NK-92 treated with Interleukin-12 subunit alpha and Interleukin-12 subunit beta, amount 100 ng/mL, for 24 hours (cell line): ENCODE measurements around the gene UVRAG.

Experiments
- DNase-seq: peaks from one replicate; lab custom pipeline; 2025; lab: John Stamatoyannopoulos, UW

UVRAG gene

GRCh38 chr11:75809991-75810390 lies 5.0 kb upstream of the UVRAG start:
- DNase-seq, result no peak

GRCh38 chr11:75810637-75811390 lies 4.2 kb upstream of the UVRAG start:
- no peak for DNase-seq

DNA sequence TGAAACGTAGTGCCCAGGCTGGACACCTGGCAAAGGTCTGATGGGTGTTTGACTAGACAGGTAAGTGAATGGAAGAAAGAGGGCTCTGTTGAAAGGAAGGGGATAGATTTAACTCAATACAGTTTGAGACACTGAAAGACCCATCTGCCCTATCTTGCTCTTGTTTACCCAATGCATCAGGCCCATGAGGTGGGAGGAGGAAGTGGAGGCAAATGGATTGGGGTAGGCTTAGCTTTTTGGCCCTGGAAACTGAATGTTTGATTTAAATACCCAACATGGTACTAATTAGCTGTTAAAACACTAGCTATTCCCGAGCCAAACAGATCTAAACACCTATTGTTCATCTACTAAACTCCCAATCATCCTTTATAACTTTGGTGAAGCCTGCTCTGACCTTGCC lies 3.5 kb upstream of the UVRAG start:
- DNase-seq, result no peak

- no peak for DNase-seq
These were observed 2.4 kb upstream of the UVRAG start for GRCh38 chr11:75812542-75813040.

DNA sequence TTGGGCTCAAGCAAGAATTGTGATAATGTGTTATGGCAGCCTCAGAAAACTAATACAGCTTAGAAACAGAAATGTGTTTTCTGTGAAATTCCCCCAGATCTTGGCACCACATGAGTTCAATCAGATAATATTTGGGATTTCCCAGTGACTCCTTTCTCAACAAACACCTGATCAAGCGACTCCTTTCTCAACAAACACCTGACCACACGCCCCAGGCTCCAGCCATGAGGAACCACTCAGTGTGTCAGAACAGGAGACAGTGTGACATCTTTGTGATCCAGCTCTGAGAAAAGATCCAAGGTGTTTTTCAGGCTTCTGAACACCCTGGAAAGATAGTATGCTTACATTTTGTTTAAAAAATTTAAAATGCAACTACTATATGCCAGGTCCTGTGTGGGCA lies 1.9 kb upstream of the UVRAG start:
- DNase-seq, result no peak

DNA sequence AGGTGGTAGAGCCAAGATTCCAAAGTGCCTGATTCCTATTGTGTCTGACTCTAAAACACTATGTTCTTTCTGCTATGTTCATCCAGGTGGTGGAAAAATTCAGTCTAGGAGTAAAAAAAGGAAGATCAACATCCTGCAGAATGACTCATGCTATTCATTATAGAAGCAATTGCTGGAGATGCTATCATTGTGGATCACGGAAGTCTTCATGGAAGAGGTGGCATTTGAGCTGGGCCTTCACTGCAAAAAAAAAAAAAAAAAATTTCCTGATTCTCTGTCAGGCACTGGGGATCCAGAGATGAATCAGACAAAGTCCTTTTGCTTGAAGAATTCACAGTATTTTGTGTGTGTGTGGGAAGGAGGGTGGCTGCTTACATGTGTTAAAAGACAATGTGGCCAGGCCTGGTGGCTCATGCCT lies 1.4 kb upstream of the UVRAG start:
- no peak for DNase-seq

DNA sequence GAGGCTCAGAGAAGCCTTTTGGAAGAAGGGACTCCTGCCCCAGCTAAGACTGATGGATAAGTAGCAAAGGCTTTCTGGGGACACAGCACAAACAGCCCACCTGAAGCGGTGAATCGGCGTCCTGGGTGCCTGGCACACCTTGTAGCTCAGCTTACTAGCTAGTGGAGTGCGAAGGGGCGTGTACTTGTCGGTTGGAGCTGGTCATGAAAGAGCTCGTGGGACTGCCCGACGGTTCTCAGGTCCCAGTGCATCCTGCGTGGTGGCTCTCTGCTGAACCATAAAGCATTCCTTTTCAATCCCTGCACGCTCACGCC lies 690 bp upstream of the UVRAG start:
- DNase-seq, result no peak

DNA sequence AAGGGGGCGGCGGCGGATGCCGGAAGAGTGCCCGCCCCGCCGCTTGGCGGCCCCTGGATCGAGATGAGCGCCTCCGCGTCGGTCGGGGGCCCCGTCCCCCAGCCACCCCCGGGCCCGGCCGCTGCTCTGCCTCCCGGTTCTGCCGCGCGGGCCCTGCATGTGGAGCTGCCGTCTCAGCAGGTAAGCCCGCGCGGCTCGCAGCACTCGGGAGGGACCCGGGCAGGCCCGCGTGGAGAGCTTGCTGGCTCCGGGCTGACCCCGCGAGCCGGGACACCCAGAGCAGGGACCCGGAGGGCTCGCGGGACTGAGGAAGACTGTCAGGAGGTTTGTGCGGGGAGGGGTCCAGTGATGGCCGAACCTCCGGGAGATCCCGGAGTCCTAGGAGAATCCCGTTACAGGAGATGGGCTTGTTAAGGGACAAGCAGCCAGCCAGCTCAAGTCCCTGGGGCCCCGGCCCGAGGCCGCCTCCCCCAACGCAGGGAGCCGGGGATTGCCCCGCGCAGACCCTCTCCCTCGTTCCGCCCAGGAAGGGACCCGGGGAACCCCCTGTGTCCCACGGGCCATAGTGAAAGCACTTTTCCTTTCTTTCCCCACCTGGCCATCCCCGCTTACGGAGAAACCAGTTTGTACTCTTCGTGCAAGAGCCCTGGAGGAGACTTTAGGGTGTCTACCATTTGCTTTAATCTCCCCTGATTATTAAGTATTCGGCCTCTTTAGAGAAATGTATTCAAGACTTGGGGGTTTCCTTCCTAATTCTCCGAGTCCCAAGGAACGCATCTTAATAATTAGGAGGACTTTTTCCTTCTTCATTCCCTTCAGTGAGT lies 547 bp downstream of the UVRAG start:
- DNase-seq, result no peak

- no peak for DNase-seq
These were observed 1.7 kb downstream of the UVRAG start for GRCh38 chr11:75816561-75817239.

GRCh38 chr11:75820645-75821044 lies 5.6 kb downstream of the UVRAG start:
- DNase-seq, result no peak

GRCh38 chr11:75821202-75821601 lies 6.2 kb downstream of the UVRAG start:
- DNase-seq, result no peak

DNA sequence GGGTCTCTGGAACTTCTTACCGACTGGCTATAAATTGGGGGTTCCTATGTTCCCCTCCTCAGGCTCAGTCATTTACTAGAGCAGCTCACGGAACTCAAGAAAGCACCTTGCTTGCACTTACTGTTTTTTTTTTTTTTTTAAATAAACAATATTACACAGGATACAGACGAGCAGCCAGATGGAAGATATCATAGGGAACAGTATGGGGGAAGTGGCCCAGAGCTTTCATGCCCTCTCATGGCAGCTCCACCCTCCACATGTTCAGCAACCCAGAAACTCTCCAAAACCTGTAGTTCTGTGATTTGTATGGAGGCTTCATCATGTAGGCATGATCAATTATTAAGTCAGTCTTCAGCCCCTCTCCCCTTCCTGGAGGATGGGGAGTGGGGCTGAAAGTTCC lies 7.5 kb downstream of the UVRAG start:
- no peak for DNase-seq

- DNase-seq, result no peak
These were observed 8.4 kb downstream of the UVRAG start for GRCh38 chr11:75823415-75823814.

DNA sequence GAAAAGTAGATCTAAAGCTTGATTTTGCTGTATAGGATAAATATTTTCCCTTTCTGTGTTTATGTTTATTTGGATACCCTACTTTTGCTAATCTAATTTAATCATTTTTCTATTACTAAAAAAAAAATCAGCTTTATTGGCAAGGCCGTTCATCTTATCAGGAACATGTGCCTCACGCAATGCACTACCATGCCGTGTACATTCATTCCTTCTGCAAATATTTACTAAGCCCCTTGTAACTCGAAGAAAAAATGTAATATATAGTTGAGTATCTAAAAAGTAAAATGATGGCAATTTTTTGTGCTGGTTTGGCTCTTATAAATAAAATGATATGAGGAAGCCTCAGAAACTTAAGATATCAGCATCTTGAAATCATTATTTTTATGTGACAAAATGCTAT lies 8.9 kb downstream of the UVRAG start:
- no peak for DNase-seq

GRCh38 chr11:75826461-75827230 lies 11.6 kb downstream of the UVRAG start:
- DNase-seq, result no peak

- DNase-seq, result no peak
These were observed 12.6 kb downstream of the UVRAG start for GRCh38 chr11:75827562-75827961.

GRCh38 chr11:75831915-75832502 lies 17.0 kb downstream of the UVRAG start:
- no peak for DNase-seq

DNA sequence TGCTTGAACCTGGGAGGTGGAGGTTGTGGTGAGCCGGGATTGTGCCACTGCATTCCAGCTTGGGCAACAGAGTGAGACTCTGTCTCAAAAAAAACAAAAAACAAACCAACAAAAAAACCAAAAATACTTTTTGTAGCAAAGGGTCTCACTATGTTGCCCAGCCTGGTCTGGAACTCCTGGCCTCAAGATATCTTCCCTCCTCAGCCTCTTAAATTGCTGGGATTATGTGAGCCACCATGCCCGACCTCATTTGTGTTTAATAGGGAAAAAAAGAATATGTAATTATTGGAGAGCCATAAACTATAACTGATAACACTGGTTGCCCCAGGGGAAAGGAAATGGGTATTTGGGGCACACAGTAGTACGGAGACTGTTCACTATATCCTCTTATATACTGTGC lies 19.7 kb downstream of the UVRAG start:
- no peak for DNase-seq

- DNase-seq, result no peak
These were observed 21.4 kb downstream of the UVRAG start for GRCh38 chr11:75836417-75836816.

GRCh38 chr11:75839851-75840250 lies 24.8 kb downstream of the UVRAG start:
- no peak for DNase-seq

DNA sequence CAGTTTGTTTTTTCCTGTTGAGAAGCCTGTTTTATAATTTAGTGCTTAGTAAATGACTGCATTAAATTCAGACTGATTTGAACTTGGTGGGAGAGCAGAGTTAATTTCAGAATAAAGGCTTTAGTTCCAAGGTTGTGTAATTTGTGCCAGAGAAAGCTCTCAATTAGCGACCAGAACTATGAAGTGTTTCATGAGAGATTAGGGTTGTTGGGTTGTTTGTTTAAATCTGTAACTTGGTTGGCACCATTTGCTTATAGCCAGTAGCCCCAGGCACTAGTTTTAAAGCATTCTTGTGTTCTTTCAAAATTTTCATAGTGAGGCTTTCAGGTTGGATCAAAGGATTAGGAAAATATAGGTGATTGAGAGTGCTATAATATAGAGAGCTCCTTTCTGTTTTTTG lies 25.5 kb downstream of the UVRAG start:
- no peak for DNase-seq

DNA sequence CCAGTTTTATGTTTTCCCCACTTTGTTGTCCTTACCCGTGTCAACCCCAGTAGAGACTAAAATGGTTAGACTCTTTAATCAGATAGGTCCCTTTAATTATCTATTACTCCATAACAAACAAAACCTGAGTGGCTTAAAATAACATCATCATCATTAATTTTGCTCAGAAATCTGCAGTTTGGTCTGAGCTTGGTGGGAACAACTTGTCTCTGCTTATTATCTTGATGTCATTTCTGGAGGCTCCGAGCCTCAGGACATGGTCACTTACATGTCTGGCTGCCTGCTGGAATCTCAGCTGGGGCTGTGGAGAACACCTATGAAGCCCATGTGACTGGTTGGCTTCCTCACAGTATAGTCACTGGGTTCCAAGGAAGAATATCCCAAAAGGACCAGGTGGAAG lies 26.7 kb downstream of the UVRAG start:
- DNase-seq, result no peak
